Epithelial cell of esophagus (primary cell): ENCODE results near the gene CSNK2A2.

ENCODE experiments used
- DNase-seq: peaks from one replicate; pipeline ENCODE4 v3.0.0; 2010; ENCODE audit warnings: low read depth
- H3K4me3 ChIP-seq: 2 replicates; pipeline ENCODE4 v1.5.1; 2011; ENCODE audit warnings: mild to moderate bottlenecking, low read length, control low read depth
- CTCF ChIP-seq: IDR thresholded peaks from 2 replicates; pipeline ENCODE4 v1.5.1; 2011; ENCODE audit warnings: low read depth, mild to moderate bottlenecking, low read length, control low read depth, inconsistent platforms; ENCODE audit not compliant: insufficient read depth; ENCODE audit errors: missing control alignments

CSNK2A2 gene

GRCh38 chr16:58230259-58230658 is 32.4 kb upstream of the CSNK2A2 start:
- no peak for DNase-seq
- TF ChIP-seq CTCF = no peak
- no peak overlapping the region for H3K4me3 ChIP-seq

DNA sequence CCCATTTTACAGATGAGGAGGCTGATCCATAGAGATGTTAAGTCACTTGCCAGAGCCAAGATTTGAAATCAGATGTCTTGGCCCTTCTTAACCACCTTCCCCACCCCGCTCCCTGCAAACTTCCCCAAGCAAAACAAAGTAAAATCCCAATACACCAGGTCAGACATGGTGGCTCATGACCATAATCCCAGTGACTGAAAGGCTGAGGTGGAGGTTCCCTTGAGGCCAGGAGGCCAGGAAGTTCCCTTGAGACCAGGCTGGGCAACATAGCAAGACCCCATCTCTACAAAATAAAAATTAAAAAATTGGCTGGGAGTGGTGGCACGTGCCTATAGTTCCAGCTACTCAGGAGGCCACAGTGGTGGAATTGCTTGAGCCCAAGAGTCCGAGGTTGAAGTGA is 28.9 kb upstream of the CSNK2A2 start:
- DNase-seq = no peak
- no peak for TF ChIP-seq CTCF
- no peak overlapping the region for H3K4me3 ChIP-seq

- no peak for TF ChIP-seq CTCF
- no peak overlapping the region for H3K4me3 ChIP-seq
- no peak for DNase-seq
These were observed 28.2 kb upstream of the CSNK2A2 start for GRCh38 chr16:58225965-58226602.

- peak; percentile 88 for DNase-seq
- TF ChIP-seq CTCF = no peak
- no peak overlapping the region for H3K4me3 ChIP-seq
These were observed 24.8 kb upstream of the CSNK2A2 start for GRCh38 chr16:58222532-58223316.

- H3K4me3 ChIP-seq = no peak overlapping the region
- TF ChIP-seq CTCF = no peak
- DNase-seq = no peak
These were observed 21.5 kb upstream of the CSNK2A2 start for GRCh38 chr16:58219432-58219831.

DNA sequence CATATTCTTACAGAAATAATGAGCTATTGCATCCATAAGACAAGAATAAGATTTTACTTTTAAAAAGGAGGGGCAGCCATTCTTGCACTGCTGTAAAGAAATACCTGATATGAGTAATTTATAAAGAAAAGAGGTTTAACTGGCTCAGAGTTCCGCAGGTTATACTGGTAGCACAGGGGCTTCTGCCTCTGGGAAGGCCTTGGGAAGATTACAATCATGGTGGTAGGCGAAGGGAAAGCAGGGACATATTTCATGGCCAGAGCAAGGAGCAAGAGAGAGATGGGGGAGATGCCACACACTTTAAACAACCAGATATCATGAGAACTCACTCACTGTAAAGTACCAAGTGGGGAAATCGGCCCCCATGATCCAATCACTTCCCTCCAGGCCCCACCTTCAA is 20.9 kb upstream of the CSNK2A2 start:
- TF ChIP-seq CTCF = no peak
- DNase-seq = no peak
- no peak overlapping the region for H3K4me3 ChIP-seq
